HG03521 (cell line): Measurements from ENCODE around the gene AKNA.
"Not testable (repeated sequence)": the region's sequence is repeated elsewhere in the genome, so short reads cannot be mapped to it uniquely, and the experiment has no call there.

ENCODE experiments used
- ATAC-seq: cut with Tn5 transposase; IDR thresholded peaks from one replicate; pipeline ENCODE4 v1.9.1; 2021; ENCODE audit warnings: mild to moderate bottlenecking, moderate library complexity; ENCODE audit not compliant: unreplicated experiment

The AKNA gene

GRCh38 chr9:114341991-114342390, 45.8 kb downstream of the AKNA start:
- ATAC-seq, result no peak

GRCh38 chr9:114341152-114341830, 46.5 kb downstream of the AKNA start:
- ATAC-seq, result no peak

DNA sequence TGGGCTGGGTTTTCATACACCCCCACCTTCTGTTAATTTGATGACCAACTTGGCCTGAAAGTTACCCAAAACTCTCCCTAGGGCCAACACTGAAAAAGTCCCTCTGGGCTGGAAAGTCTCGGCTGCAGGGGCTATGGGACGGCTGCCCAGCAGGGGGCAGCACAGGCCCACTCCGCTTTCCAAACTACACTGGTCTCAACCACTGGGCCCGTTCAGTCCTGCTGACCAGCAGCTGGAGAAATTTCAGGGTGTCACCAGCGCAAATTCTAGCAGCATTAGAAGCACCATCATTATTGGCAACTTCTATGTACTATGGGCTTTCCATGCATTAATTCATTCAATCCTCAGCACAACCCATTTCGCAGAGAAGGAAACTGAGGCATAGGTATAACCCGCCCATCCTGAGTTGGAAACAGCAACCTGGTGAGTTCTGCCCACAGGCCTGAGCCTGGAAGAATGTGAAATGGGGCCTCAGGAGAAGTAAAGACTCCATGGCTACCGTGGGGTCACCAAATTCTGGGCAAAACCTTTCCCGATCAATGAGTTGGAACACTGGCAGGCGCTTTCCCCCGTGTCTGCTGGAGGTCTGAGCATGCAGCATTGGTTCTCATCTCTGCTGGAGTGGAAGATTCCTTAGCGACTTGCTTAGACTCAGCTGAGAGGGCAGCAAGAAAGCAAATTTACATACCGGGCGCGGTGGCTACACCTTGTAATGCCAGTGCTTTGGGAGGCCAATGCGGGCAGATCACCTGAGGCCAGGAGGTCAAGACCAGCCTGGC, 48.5 kb downstream of the AKNA start:
- ATAC-seq, result peak; percentile 49

- no peak for ATAC-seq
These were observed 49.6 kb downstream of the AKNA start for GRCh38 chr9:114338187-114338586.

DNA sequence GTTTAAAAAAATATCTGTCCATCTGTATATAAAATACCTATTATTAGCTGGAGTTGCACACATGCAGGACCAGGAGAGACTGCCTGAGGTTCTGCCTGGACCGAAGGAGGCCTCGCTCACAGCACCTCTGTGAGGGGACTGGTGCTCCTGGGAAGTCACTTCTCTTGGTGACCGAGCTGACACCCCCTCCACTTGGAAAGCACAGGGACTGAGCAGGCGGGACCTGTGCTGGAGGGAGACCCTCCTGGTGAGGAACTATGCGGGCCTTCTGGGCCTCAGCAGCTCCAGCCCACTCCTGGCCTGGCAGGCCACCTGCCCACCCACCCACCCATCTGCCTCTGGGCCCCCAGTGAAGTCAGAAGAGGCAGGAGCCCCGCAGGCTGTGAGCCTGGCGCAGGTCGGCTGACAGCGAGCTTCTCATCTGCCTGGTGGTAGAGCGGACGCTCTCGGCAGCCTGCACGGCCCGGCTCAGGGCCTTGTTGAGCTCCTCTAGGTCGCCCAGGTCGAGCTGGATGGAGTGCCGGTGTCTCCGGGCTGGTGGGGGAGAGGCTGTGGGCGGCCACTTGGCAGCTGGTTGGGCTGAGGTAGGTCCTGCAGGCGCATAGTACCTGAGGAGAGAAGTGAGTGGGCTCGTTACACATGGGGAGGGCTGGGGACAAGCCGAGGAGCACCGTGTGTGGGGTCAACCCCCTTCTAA, 50.9 kb downstream of the AKNA start:
- no peak for ATAC-seq

DNA sequence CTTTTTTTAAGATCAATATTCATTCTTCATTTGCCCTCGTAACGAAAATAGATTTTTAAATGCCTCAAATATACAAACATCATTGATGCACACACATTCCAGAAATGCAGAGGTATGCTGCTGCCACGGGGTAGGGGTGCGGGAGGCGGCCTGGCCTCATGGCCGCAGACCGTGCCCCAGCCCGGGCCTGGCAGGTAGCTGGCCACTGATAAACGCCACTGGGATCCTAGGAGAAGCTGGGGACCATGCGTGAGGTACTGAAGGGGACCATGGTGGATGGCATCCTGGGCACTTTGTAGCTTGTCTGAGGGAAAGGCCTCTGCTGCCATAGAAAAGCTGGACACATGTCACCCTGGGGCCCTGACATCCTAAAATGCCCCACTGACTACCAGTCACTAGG, 51.6 kb downstream of the AKNA start:
- ATAC-seq, result no peak

- no peak for ATAC-seq
These were observed 52.0 kb downstream of the AKNA start for GRCh38 chr9:114335745-114336144.

- ATAC-seq, result no peak
These were observed 53.3 kb downstream of the AKNA start for GRCh38 chr9:114334490-114334889.

- not testable (repeated sequence) for ATAC-seq
These were observed 54.1 kb downstream of the AKNA start for GRCh38 chr9:114333718-114334117.

DNA sequence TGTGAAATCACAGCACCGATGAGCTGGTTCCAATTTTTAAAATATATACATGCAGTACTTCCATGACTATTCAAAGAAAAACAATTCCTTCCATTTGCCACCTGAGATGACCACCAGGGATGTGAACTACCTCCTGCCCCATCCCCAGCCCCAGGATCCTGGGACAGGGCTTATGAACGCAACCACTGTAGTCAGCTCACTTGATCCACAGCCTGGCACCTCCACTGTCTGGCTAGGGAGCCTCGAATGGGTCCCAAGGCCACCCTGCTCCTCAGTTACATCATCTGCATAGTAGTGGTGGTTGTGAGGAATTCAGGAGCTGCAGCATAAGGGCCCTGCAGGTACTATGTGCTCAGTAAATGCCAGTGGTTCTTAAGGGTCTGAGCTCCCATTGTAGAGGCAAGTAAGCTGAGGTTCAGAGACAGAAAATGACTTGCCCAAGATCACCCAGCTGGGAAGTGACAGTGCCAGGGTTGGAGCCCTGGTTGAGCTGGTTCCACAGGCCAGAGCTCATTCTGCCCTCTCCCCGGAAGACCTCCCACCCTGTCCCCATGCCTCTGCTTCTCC, 55.2 kb downstream of the AKNA start:
- not testable (repeated sequence) for ATAC-seq

DNA sequence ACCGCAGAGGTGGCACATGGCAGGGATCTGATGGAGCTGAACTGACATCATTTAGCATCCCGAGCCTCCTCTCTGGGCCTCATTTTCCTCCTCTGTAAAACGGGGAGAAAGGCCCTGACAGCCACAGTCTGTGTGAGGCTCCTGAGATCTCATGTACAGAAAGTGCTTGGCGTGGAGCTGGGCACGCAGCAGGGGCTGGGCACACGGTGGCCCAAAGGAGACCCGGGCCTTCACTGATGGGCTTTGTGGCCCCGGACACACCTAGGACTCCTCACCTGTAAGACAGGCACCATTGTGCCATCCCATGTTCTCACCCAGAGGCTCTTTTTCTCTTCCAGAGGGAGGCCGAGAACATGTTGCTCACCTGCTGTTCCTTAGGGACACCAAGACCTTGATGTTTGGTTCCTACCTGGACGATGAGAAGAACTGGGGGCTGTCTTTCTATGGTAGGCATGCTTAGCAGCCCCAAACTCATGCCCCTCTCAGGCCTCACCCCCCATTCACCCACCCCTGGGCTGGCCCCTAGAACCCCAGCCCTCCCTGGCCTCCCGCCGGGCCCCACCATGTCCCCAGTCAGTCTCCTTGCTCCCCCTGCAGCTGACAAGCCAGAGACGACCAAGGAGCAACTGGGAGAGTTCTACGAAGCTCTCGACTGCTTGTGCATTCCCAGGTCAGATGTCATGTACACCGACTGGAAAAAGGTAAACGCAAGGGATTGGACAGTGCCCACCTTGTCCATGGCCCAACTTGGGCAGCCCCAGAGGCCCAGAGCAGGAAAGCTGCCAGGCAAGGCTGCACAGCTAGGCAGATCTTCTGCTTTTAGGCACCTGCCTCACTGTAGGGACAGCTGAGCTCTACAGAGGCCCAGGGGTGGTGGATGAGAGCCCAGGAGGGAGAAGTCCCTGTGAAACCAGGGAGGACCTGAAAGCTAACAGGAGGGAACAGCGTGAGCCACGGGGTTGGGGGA, 56.3 kb downstream of the AKNA start:
- not testable (repeated sequence) for ATAC-seq

GRCh38 chr9:114330636-114331035, 57.1 kb downstream of the AKNA start:
- no peak for ATAC-seq

DNA sequence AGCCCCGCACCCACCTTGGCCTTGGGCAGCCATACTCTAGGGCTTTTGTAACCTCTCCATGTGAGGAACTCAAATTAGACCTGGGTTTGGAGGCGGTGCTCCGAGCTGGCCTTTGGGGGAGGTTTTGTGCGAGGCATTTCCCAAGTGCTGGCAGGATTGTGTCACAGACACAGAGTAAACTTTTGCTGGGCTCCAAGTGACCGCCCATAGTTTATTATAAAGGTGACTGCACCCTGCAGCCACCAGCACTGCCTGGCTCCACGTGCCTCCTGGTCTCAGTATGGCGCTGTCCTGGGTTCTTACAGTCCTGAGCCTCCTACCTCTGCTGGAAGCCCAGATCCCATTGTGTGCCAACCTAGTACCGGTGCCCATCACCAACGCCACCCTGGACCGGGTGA, 58.2 kb downstream of the AKNA start, which contains the start of gene ORM2:
Gene ORM2, plus strand, starts transcription at position 245 of the 398 bp plus-strand sequence. Its CDS starts 36 bp downstream, at position 281.
- ATAC-seq, result not testable (repeated sequence)

- not testable (repeated sequence) for ATAC-seq
These were observed 58.7 kb downstream of the AKNA start for GRCh38 chr9:114328937-114329624.

GRCh38 chr9:114328357-114328820, 59.4 kb downstream of the AKNA start:
- ATAC-seq, result not testable (repeated sequence)

DNA sequence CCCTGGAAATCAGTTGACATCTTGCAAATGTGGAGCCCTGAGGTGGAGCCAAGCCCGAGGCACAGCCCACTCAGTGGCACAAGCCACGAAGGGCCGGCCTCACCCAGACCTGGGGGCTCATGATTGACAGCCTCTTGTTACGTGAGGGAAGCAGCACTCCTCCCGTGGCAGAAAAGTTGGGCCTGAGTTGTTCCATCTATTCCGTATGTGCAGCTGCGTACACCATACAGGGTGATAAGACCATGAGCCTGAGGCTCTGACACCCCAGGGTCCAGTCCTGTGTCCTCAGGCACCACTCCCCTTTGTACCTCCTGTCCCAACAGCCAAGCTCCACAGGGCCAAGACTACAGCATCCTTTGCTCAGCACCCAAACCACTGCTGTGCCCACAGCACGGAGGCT, 60.0 kb downstream of the AKNA start:
- no peak for ATAC-seq

- not testable (repeated sequence) for ATAC-seq
These were observed 62.0 kb downstream of the AKNA start for GRCh38 chr9:114325684-114326254.

DNA sequence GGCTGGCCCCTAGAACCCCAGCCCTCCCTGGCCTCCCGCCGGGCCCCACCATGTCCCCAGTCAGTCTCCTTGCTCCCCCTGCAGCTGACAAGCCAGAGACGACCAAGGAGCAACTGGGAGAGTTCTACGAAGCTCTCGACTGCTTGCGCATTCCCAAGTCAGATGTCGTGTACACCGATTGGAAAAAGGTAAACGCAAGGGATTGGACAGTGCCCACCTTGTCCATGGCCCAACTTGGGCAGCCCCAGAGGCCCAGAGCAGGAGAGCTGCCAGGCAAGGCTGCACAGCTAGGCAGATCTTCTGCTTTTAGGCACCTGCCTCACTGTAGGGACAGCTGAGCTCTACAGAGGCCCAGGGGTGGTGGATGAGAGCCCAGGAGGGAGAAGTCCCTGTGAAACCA, 62.8 kb downstream of the AKNA start:
- not testable (repeated sequence) for ATAC-seq

GRCh38 chr9:114324492-114324891, 63.3 kb downstream of the AKNA start:
- no peak for ATAC-seq
